Stimulated activated CD4-positive, alpha-beta T cell treated with anti-CD3 and anti-CD28 coated beads, Interleukin-12 subunit alpha, Interleukin-12 subunit beta, amount 100 ng/mL, for 4 hours (primary cell): ENCODE results near the gene CHRNA10.

Experiments used
- DNase-seq: peaks from one replicate; pipeline ENCODE4 v3.0.0-alpha.2; 2020

Gene CHRNA10, protein sequence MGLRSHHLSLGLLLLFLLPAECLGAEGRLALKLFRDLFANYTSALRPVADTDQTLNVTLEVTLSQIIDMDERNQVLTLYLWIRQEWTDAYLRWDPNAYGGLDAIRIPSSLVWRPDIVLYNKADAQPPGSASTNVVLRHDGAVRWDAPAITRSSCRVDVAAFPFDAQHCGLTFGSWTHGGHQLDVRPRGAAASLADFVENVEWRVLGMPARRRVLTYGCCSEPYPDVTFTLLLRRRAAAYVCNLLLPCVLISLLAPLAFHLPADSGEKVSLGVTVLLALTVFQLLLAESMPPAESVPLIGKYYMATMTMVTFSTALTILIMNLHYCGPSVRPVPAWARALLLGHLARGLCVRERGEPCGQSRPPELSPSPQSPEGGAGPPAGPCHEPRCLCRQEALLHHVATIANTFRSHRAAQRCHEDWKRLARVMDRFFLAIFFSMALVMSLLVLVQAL

DNA sequence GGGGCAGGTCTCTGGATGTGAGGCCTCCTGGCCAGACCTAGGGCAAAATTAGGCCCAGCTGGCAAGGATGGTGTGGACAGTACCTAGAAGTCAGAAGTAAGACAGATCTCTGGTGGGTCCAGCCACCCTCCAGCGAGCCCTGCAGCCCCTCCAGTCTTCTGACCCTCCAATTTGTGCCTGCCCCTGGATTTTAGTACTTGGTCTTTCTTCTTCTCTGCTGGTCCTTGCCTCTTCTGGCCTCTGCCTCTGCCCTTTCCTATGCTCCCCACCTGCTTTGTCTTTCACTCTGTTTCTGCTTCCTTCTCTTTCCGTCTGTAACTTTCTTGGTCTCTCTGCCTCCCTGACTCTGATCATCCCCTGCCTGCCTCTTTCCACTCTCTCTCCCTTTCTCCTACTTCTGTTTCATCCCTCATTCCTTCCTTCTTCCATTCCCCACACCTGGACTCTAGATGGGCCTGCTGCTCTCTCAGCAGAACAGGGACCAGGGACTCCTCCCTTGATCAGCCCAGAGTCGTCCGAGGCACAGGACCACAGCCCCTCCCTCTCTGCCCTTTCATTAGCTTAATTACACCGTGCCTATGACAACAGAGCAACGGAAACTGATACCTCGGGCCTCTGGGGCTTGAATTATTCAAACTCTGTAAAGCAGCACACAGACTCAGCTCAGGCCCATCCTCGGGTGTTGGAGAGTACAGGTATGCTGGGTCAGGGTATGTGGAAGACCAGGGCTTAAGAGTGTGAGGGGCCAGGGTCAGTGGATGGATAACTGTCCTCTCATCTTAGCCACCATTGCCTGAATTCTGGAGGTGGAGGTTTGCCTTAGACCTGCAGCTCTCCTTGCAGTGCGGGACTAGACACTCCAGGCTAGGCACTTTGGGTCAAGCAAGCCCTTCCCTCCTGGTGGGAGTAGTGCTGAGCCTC is at the start of gene CHRNA10:
TSS of gene CHRNA10 (minus strand) at position 51 of the 921 bp plus-strand sequence. CDS start 72 bp downstream, outside the sequence.
- DNase-seq: no peak

DNA sequence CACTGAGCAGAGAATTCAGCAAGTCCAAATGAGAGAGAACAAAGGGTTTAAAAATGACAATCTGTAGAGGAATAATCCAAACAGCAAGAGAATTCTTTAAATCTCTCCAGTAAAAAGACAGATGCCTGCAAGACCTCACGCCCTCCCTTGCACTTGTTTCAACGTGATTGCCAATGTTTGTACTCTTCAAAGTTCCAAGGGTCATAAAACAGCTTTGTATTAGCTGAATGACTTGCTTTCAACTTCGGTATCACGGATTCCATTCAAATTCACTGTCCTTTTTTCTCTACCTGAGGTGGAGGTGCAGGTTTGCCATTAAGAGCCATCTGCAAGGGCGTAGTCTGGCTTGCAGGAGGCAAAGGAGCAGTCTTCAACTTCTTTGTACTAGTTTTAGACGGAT is 41.1 kb upstream of the CHRNA10 start:
- DNase-seq: no peak

DNA sequence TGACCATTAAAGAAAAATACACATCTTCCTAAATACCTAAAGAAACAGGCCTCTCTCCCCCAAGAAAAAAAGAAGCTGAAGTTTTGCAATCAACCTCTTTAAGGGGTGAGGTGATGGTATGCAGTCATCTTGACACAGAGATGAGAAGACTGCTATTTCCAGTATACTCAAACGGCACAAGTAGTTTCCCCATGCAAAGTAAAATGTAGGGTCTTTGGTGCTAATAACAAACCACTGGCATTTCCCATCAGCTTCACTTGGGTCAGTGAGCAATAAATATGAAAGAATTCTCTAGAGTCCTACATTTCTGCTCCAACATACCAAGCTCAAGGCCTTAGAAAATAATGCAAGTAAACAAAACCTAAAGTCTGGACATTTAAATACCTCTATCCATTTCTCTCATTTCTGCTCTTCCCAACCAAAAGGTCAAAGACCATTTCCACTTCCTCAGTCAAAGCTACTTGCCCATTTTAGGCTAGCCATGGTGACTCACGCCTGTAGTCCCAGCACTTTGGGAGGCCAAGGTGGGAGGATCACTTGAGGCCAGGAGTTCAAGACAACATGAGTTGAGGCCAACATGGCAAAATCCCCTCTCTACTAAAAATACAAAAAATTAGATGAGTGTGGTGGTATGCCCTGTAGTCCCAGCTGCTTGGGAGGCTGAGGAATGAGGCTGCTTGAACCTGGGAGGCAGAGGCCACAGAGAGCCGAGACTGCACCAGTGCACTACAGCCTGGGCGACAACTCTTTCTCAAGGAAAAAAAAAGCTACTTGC is 39.5 kb upstream of the CHRNA10 start:
- no peak for DNase-seq

DNA sequence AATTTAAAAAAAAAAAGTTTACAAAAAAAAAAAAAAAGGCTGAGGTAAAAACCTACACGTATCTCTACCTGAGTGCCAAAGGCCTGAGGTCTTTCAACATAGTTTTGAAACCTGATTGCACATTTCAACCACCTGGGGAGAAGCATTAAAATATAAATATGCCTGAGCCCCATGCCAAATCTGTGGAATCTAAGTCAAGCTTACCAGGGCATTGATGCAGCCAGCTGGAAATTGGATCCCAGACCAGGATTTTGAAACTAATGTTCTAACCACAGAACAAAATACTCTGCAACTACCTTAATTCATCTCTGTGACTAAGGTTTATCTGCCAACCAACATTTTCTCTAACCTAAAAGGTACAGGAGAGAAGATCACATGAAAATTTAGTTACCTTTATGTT is 38.8 kb upstream of the CHRNA10 start:
- no peak for DNase-seq

DNA sequence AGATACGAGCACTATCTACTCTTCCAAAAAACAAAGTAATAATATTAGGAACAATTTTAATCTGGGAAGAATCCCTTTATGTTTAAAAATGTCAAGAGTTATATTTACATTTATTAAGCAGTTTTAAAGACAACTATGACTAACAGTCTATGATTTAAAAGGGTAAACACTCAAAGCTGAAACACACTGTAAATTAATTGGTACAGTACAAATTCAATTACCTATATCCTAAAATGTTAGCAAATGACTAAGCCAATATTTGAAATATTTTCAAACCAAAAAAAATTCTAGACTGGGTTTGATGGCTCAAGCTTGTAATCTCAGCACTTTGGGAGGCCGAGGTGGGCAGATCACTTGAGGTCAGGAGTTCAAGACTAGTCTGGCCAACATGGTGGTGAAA is 36.0 kb upstream of the CHRNA10 start:
- DNase-seq: no peak

DNA sequence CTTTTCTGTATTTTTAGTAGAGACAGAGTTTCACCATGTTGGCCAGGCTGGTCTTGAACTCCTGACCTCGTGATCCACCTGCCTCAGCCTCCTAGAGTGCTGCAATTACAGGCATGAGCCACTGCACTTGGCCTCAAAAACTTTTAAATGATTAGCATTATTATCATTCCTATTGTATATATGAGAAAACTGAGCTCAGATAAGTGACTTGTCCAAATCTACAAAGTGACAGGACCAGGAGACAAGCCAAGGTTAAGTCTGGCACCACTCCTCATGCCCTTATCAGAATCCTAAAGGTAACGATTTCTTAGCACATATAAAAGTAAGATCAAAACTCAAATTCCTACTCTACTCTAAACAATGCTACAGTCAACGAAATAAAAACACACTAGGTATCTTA is 32.2 kb upstream of the CHRNA10 start:
- no peak for DNase-seq

DNA sequence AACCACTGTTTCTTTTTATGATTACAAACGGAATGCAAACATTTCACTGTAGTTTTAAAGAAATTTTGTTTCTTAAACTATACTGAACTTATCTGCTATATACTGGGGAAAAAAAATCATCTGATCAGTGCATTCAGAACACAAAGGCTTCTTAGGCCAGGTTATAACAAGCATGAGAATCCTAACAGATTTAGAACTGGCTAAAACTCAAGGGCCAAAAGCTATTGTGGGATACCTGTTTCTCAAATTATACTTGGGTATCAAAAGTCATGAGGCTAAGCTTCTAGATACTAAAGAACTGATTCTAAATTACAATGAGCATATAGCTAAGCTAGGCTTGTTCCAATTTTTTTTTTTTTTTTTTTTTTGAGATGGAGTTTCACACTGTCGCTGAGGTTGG is 29.7 kb upstream of the CHRNA10 start:
- DNase-seq: no peak

DNA sequence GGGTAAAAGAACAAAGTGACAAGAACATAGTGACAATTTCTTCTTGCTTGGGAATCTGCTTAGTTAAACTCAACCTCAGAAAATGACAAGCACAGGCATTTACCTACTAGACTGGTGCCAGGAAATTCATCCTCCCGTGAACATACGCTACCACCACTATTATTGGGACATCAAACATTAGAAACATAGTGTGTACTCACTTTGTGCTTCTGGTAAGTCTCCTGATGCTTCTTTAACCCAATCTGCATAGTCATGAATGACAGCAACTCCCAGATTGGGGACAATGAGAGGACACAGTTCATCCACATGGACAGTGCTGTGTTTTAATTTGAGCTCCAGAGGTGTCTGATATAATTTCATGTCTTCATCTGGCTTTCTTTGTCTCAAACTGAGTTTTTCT is 29.2 kb upstream of the CHRNA10 start:
- DNase-seq: no peak

DNA sequence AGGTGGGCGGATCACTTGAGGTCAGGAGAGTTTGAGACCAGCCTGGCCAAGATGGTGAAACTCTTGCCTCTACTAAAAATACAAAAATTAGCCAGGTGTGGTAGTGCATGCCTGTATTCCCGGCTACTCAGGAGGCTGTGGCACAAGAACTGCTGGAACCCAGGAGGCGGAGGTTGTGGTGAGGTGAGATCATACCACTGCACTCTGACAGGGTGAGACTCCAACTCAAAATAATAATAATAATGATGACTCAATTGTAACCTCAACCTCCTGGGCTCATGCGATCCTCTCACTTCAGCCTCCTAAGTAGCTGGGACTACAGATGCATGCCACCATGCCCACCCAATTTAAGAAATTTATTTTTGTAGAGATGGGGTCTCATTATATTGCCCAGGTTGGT is 15.6 kb upstream of the CHRNA10 start:
- no peak for DNase-seq

DNA sequence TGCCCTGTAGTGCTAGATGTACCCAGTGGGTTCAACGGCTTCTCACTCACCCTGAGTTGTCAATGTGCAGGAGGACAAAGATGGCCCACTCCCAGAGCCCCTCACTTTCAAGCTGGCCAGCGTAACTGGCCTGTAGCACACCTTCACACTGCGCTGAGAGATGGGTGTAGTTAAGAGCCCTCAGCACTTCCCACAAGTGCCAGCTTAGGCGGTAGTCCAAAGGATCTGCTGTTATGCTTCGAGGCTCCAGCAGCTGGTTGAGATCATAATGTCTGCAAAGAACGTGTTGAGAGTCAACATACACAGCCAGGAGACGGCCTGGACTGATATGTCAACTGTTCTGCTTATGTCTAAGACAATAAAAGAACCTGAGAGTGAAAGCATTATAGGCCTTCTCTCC is 14.7 kb upstream of the CHRNA10 start:
- DNase-seq: no peak

DNA sequence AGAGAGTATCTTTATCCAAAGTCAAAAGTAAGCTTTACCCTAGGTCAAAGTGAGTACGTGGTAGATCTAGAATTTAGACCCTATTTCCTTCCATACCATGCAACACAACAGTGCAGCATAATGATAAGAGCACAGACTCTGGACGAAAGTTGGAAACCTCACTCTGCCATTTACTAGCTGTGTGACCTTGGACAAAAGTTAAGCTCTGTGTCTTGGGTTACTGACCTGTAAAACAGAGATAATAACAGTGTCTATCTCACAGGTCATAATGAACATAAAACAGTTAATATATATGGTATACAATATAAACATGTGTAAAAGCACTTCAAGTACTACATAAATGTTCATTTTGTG is 13.6 kb upstream of the CHRNA10 start:
- DNase-seq: no peak

DNA sequence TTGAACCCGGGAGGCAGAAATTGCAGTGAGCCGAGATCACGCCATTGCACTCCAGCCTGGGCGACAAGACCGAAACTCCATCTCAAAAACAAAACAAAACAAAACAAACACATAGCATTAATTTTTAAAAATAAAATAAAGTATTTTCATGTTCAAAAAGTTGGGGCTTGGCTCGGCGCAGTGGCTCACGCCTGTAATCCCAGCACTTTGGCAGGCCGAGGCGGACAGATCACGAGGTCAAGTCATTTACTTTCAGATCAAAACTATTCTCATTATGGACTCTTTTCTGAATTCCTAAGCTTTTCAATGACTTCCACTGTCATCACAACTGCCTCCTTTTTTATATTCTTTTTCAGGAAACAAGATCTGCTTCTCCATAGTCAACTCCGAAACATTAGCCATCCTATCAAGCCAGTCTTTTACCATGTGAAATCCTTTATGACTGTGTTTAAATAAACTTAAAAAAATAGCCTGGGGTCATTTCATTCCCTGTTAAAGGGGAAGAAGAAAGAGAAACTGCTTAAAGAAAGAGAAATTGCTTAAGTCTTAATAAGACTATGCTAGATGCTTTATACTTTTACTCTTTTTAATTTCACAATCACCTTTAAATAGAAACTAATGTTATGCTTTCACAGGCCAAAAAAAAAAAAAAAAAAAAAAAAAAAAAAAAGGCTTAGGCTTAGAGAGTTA is 13.1 kb upstream of the CHRNA10 start:
- no peak for DNase-seq

DNA sequence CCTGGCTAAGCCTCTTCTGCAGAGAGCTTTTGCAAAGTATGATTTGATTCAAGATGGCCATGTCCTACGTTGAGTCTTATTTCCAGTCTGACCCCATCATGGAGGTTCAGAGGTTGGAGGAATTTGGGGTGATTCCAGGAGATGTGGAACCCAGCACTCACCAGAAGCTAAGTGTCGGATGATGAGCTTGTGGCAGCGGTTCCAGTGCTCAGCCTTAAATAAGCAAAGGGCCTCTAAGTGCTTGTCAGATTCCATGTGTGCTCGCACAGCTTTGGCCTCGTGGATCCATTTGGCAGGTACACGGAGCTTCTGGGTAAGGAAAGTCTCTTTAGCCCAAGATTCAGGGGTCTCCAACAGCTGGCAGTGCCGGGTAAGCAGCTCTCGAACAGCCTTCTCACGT is 11.9 kb upstream of the CHRNA10 start:
- no peak for DNase-seq

DNA sequence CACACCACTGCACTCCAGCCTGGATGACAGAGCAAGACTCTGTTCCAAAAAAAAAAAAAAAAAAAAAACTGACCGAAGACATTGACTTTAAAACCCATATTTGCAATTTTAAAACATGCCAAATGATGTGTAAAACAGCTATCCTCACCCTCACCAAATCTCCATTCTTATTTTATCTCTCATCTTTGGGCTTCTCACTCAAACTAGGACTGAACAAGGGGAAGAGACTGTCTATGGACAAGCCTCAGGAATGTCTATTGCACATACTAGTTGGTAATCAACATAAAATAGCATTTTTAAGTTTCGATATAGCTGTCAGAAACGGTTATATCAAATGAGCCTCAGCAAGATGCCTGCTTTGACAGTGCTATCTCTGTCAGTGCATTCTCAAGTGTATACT is 7.9 kb upstream of the CHRNA10 start:
- no peak for DNase-seq

DNA sequence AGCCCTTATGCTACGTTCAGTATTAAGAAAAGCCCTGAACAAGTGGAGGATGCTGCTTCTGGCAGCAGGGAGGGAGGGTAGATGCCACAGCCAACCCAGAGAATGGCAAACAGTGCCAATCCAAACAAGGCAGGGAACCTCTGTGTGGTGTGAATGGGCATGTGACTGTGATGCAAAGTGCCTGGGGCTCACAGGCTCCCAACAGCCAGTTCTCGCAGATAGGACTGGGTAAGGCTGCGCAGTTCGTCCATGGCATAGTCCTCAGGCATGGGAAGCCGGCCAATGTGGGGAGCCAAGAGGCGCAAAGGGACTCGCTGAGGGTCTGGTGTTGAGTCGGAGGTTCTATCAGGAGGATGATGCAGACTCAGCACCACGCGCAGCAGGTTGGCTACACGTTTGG is 4.8 kb upstream of the CHRNA10 start:
- no peak for DNase-seq

DNA sequence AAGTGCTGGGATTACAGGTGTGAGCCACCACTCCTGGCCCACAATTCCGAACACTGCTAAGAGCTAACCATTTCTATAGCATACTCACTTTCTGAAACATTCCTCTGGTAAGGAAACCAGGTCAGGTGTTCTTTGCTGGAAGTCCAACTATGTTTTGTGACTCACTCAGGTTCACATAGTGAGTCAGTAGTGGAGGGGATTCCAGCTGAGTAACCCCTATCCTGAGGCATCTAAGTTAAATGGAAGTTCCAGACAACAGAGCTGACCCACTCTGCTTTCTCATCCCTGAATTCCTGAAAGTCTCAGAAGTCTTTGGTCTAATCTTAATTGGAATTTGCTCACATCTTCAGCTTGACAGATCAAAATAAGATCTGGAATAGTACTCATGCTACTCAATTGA is 3.0 kb upstream of the CHRNA10 start:
- no peak for DNase-seq

DNA sequence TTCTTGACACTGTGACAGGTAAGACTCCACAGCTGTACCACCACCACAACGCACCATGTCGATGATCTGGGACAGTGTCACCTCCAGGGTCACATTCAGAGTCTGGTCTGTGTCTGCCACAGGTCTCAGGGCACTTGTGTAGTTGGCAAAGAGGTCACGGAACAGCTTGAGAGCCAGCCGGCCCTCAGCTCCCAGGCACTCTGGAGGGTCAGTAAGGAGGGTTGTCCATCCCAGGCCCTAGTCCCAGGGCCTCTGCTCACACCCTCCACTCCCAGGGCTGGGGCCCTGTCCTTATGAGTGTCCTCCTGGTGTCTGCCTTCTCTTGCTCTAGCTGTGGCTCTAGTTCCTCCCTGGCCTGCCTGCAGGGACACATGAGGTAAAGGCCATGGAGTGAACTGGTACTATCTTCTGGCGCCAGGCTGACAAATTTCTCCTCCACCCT is 1.4 kb downstream of the CHRNA10 start:
- DNase-seq: no peak

DNA sequence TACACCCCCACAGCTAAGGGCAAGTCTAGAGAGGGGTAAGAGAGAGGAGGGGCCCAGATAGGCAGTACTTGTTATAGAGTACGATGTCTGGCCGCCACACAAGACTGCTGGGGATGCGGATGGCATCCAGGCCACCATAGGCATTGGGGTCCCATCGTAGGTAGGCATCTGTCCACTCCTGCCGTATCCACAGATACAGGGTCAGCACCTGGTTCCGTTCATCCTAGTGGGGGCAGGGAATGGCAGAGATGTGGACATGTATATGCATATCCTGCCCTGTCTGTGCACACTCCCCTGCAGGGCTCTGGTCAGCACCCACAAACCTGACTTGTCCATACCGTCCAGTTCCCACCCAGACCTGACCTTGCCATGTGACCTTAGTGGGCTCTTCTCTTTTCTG is 2.1 kb downstream of the CHRNA10 start:
- no peak for DNase-seq

DNA sequence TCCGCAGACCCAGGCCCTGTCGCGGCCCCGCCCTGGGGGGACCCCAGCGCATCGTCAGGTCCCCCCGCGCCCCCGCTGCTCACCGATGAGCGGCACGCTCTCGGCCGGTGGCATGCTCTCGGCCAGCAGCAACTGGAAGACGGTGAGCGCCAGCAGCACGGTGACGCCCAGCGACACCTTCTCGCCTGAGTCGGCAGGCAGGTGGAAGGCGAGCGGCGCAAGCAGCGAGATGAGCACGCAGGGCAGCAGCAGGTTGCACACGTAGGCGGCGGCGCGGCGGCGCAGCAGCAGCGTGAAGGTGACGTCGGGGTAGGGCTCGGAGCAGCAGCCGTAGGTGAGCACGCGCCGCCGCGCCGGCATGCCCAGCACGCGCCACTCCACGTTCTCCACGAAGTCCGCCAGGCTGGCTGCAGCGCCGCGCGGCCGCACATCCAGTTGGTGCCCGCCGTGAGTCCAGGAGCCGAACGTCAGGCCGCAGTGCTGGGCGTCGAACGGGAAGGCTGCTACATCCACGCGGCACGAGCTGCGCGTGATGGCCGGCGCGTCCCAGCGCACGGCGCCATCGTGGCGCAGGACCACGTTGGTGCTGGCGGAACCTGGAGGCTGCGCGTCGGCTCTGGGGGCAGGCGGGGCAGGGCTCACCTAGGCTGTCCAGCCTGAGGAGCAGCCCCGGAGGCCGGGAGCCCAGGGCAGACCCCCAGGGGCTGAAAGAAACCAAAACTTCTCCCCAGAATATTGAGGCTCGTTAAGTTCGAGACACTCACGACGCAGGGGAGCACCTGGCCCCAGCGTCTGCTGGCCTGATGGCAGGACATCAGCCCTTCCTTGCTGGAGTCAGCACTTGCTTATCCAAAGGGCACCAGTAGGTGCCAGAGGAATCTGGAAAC is 3.8 kb downstream of the CHRNA10 start:
- DNase-seq: no peak

DNA sequence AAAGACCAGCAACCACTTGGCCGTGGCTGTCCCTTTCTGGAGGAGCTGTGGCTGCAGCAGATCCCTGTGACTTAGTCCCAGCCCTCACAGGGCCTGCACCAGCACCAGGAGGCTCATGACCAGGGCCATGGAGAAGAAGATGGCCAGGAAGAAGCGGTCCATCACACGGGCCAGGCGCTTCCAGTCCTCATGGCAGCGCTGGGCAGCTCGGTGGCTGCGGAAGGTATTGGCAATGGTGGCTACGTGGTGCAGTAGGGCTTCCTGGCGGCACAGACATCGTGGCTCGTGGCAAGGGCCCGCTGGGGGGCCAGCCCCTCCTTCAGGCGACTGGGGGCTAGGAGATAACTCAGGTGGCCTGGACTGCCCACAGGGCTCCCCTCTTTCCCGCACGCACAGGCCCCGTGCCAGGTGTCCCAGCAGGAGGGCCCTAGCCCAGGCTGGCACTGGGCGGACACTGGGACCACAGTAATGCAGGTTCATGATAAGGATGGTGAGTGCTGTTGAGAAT is 5.1 kb downstream of the CHRNA10 start:
- no peak for DNase-seq

DNA sequence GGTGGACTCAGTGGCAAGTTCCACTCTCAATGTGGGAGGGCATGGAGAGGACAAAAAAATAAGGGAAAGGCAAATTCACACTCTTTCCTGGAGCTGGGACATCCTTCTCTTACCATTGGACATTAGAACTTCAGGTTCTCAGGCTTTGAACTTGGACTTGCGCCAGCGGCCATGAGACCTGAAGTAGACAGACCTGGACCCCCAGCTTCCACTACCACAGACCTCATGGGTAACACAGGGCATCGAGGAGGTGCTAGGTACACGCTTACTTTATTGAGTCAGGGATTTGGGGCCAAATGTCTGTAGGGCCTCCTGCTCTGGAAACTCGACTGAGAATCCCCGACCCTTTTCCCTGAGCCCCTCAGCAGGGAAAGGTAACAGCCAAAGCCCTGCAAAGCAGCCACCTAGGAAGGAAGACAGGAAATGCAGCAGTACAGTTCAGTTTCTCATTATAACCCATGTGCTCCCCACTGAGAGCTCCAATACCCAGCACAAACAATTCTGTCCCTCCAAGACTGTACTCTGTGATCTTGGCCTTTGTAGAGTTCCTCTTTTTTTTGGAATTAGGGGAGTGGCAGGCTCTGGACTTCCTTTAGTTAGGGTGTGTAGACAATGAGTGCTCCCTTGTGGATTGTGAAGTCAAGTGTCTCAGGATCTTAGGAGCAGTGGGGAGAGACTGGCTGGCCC is 5.7 kb downstream of the CHRNA10 start:
- DNase-seq: no peak
